Body of pancreas (tissue), 4 donors: ENCODE results near the gene OR6K3.

Source experiments
- POLR2A ChIP-seq, 3 donors: fragments of 450-650 bp; IDR thresholded peaks; one replicate each; pipeline ENCODE4 v1.6.1; 2016; ENCODE audit warnings: antibody characterized with exemption in 3 of 3, mild to moderate bottlenecking in 2 of 3
- TF ChIP-seq, protein P1 (sequence below), 7 experiments: fragments of 450-650 bp in 4 of 7; fragments of 200-600 bp in 3 of 7; sonication (generic) in 3 of 7; IDR thresholded peaks; one replicate each; pipeline ENCODE4 v1.5.1; 2016 to 2019; ENCODE audit warnings: antibody characterized with exemption in 7 of 7

- TF ChIP-seq POLR2A (IDR thresholded peaks at IDR 0.05), result no peak
- TF ChIP-seq, protein P1, sequence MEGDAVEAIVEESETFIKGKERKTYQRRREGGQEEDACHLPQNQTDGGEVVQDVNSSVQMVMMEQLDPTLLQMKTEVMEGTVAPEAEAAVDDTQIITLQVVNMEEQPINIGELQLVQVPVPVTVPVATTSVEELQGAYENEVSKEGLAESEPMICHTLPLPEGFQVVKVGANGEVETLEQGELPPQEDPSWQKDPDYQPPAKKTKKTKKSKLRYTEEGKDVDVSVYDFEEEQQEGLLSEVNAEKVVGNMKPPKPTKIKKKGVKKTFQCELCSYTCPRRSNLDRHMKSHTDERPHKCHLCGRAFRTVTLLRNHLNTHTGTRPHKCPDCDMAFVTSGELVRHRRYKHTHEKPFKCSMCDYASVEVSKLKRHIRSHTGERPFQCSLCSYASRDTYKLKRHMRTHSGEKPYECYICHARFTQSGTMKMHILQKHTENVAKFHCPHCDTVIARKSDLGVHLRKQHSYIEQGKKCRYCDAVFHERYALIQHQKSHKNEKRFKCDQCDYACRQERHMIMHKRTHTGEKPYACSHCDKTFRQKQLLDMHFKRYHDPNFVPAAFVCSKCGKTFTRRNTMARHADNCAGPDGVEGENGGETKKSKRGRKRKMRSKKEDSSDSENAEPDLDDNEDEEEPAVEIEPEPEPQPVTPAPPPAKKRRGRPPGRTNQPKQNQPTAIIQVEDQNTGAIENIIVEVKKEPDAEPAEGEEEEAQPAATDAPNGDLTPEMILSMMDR (IDR thresholded peaks at IDR 0.05), result no peak
Measured at GRCh38 chr1:158714754-158715153, 5.8 kb downstream of the OR6K3 start.
